MG63 (cell line): Measurements from ENCODE around the gene DAD1. TPM values are rescaled to one million over a fixed set of nuclear protein-coding genes. Genes with fewer than 3 reads are reported as not detected.
A peak's percentile ranks its signal among the peaks of the same experiment; 100 is the strongest.
"Not testable (repeated sequence)": the region's sequence is repeated elsewhere in the genome, so short reads cannot be mapped to it uniquely, and the experiment has no call there.

Experiments
- DNase-seq: peaks from one replicate; pipeline ENCODE4 v3.0.0-alpha.2; 2020
- H3K27me3 ChIP-seq: fragments of 250-450 bp; sonication (Bioruptor Pico); 2 replicates; pipeline ENCODE4 v1.5.1; 2020; ENCODE audit warnings: mild to moderate bottlenecking, moderate library complexity
- H3K36me3 ChIP-seq: fragments of 250-450 bp; sonication (Bioruptor Pico); 2 replicates; pipeline ENCODE4 v1.5.1; 2020; ENCODE audit warnings: mild to moderate bottlenecking, moderate library complexity
- H3K4me3 ChIP-seq: fragments of 250-450 bp; sonication (Bioruptor Pico); 2 replicates; pipeline ENCODE4 v1.5.1; 2020; ENCODE audit warnings: mild to moderate bottlenecking, moderate library complexity
- H3K9me3 ChIP-seq: fragments of 250-450 bp; sonication (Bioruptor Pico); 2 replicates; pipeline ENCODE4 v1.5.1; 2020; ENCODE audit warnings: mild to moderate bottlenecking, moderate library complexity
- total RNA-seq: library from RNA; depleted of rRNA; stranded (reverse); fragments of >200 nt; shearing (Covaris generic); gene quantifications from 2 replicates; pipeline ENCODE4 v1.2.3, GENCODE V29; 2014; ENCODE audit warnings: low replicate concordance

The DAD1 gene
- total RNA-seq, 1 experiment from 2014 or later, result 292 TPM

GRCh38 chr14:22549324-22549962, 39.6 kb downstream of the DAD1 start:
- no peak overlapping the region for H3K4me3 ChIP-seq
- no peaks in the 10 kb centered on the region for H3K27me3 ChIP-seq
- no peaks in the 10 kb centered on the region for H3K9me3 ChIP-seq
- no peak for DNase-seq
- no peaks in the 10 kb centered on the region for H3K36me3 ChIP-seq

- no peaks in the 10 kb centered on the region for H3K27me3 ChIP-seq
- no peaks in the 10 kb centered on the region for H3K36me3 ChIP-seq
- no peak overlapping the region for H3K4me3 ChIP-seq
- no peaks in the 10 kb centered on the region for H3K9me3 ChIP-seq
- no peak for DNase-seq
Observed at GRCh38 chr14:22547948-22548750, 40.9 kb downstream of the DAD1 start.

DNA sequence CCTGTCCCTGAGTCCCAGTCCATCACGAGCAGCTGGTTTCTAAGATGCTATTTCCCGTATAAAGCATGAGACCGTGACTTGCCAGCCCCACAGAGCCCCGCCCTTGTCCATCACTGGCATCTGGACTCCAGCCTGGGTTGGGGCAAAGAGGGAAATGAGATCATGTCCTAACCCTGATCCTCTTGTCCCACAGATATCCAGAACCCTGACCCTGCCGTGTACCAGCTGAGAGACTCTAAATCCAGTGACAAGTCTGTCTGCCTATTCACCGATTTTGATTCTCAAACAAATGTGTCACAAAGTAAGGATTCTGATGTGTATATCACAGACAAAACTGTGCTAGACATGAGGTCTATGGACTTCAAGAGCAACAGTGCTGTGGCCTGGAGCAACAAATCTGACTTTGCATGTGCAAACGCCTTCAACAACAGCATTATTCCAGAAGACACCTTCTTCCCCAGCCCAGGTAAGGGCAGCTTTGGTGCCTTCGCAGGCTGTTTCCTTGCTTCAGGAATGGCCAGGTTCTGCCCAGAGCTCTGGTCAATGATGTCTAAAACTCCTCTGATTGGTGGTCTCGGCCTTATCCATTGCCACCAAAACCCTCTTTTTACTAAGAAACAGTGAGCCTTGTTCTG, 41.6 kb downstream of the DAD1 start:
- Histone ChIP-seq H3K4me3 (no peak overlapping the region), H3K9me3 (no peaks in the 10 kb centered on the region), H3K36me3 (no peaks in the 10 kb centered on the region), H3K27me3 (no peaks in the 10 kb centered on the region)
- peak; percentile 30 for DNase-seq

- Histone ChIP-seq H3K27me3 (no peaks in the 10 kb centered on the region), H3K4me3 (no peak overlapping the region), H3K36me3 (no peaks in the 10 kb centered on the region), H3K9me3 (no peaks in the 10 kb centered on the region)
- no peak for DNase-seq
Observed at GRCh38 chr14:22546722-22547071, 42.3 kb downstream of the DAD1 start.

GRCh38 chr14:22545842-22546721, 42.9 kb downstream of the DAD1 start:
- peak; percentile 71 for DNase-seq
- Histone ChIP-seq H3K9me3 (no peaks in the 10 kb centered on the region), H3K4me3 (no peak overlapping the region)

GRCh38 chr14:22544881-22545420, 44.1 kb downstream of the DAD1 start:
- DNase-seq, result no peak
- Histone ChIP-seq H3K36me3 (no peaks in the 10 kb centered on the region), H3K9me3 (no peaks in the 10 kb centered on the region), H3K4me3 (no peak overlapping the region), H3K27me3 (no peaks in the 10 kb centered on the region)

More at GRCh38 chr14:22545842-22546721, 42.9 kb downstream of the DAD1 start:
- no peaks in the 10 kb centered on the region for H3K36me3 ChIP-seq
- H3K27me3 ChIP-seq, result no peaks in the 10 kb centered on the region

DNA sequence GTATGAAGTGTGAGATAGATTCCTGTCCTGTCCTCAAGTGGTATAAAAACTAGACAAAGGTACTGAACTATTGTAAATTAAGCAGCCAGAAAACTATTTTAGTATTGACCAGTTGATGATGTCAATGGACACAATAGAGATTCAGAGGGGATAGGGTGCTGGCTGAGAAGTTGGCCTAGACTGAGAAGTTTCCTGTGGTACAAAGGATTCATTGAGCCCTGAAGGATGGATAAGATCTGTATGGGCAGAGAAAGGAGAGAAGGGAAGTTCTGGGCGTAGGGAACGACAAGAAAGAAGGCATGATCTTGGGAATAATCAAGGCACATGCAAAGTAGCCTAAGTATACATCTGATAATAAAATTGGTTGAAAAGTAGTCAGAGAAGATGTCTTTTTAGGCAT, 44.6 kb downstream of the DAD1 start:
- no peak overlapping the region for H3K4me3 ChIP-seq
- no peaks in the 10 kb centered on the region for H3K36me3 ChIP-seq
- no peaks in the 10 kb centered on the region for H3K9me3 ChIP-seq
- no peaks in the 10 kb centered on the region for H3K27me3 ChIP-seq
- no peak for DNase-seq

- H3K36me3 ChIP-seq, H3K4me3 ChIP-seq, H3K9me3 ChIP-seq: not testable (repeated sequence)
Observed at GRCh38 chr14:22543570-22544357, 45.3 kb downstream of the DAD1 start.

GRCh38 chr14:22542360-22542759, 46.7 kb downstream of the DAD1 start:
- Histone ChIP-seq H3K27me3 (no peaks in the 10 kb centered on the region), H3K4me3 (no peak overlapping the region), H3K9me3 (no peaks in the 10 kb centered on the region), H3K36me3 (no peaks in the 10 kb centered on the region)
- DNase-seq, result no peak

More at GRCh38 chr14:22543570-22544357, 45.3 kb downstream of the DAD1 start:
- H3K27me3 ChIP-seq, DNase-seq: not testable (repeated sequence)

- no peak for DNase-seq
- no peaks in the 10 kb centered on the region for H3K27me3 ChIP-seq
- H3K4me3 ChIP-seq, result no peak overlapping the region
- H3K36me3 ChIP-seq, result no peaks in the 10 kb centered on the region
- no peaks in the 10 kb centered on the region for H3K9me3 ChIP-seq
Observed at GRCh38 chr14:22541721-22542120, 47.3 kb downstream of the DAD1 start.

DNA sequence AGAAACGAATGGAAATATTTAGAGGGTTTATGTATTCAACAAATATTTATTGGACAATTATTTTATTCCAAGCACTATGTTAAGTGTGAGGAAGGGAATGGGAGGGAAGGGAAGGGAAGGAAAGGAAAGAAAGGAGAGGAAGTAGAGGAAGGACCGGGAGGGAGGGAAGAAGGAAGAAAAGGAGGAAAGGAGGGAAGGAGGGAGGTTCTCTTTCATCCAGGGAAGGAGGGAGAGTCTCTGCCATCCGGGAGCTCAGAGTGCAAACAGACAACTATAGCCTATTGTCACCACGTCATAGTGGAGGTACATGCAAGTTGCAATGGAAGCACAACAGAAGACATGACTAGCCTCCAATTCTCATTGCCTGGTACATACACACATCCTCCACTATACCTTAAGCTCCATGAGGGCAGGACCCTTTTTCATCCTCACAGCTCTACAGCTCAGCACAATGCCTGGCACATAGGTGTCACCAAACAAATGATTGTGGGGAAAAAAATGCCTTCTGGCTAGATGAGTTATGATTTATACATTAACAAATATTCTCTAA, 48.1 kb downstream of the DAD1 start:
- H3K4me3 ChIP-seq, result no peak overlapping the region
- H3K27me3 ChIP-seq, result no peaks in the 10 kb centered on the region
- H3K9me3 ChIP-seq, result no peaks in the 10 kb centered on the region
- no peak for DNase-seq
- no peaks in the 10 kb centered on the region for H3K36me3 ChIP-seq

DNA sequence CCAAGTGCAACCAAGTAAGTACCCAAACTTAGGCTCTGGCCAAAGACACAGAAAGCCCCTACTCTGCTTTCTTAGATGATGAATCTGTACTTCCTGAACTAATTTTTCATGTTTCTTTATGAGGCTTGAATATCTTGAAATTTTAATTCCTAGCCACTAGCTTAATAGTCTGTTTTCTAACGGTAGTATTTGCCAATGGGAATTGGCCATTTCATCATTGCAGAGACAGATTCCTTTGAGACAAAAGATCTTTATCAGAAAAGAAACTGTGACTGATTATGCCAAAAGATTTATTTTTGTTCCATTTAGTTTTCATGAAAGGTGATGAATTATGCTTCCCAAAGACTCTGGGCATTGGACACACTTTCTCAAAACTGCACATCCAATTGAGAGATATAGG, 48.7 kb downstream of the DAD1 start:
- H3K36me3 ChIP-seq, result no peaks in the 10 kb centered on the region
- no peaks in the 10 kb centered on the region for H3K9me3 ChIP-seq
- H3K27me3 ChIP-seq, result no peaks in the 10 kb centered on the region
- H3K4me3 ChIP-seq, result no peak overlapping the region
- DNase-seq, result no peak

DNA sequence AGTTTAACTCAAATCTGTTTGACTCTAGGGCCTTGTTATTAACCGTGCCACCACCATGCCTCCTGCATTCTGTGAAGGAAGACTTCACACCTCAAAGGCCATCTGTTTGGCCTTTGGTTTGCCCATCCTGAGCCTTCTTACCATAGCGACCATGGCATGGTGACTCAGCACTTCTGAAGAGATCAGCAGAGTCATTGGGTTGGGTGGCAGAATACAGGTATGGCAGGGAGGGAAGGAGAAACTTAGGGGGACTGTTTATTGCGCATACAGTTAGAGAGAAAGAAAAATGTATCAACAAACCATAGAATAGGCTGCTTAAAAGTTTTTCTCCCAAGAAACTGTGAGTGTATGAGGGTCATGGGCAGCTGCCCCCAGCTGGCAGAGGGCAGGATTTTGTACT, 49.2 kb downstream of the DAD1 start:
- no peaks in the 10 kb centered on the region for H3K27me3 ChIP-seq
- DNase-seq, result no peak
- H3K4me3 ChIP-seq, result no peak overlapping the region
- H3K9me3 ChIP-seq, result no peaks in the 10 kb centered on the region
- no peaks in the 10 kb centered on the region for H3K36me3 ChIP-seq

GRCh38 chr14:22538671-22539228, 50.3 kb downstream of the DAD1 start:
- Histone ChIP-seq H3K9me3 (no peaks in the 10 kb centered on the region), H3K4me3 (no peak overlapping the region), H3K36me3 (no peaks in the 10 kb centered on the region), H3K27me3 (no peaks in the 10 kb centered on the region)
- DNase-seq, result no peak
